SH-SY5Y (cell line): ENCODE data around the gene BRAT1.

Experiments used
- GATA2 ChIP-seq: IDR thresholded peaks from 2 replicates; pipeline ENCODE4 v1.6.1; 2011; ENCODE audit warnings: mild to moderate bottlenecking, low read depth, low read length
- GATA3 ChIP-seq: IDR thresholded peaks from 2 replicates; pipeline ENCODE4 v1.6.1; 2011; ENCODE audit warnings: low read depth, mild to moderate bottlenecking, low read length, moderate library complexity

GRCh38 chr7:2525658-2526630 is 29.4 kb downstream of the BRAT1 start:
- no peak for TF ChIP-seq GATA3
- no peak for TF ChIP-seq GATA2
